Uterus (tissue), 2 donors: ENCODE data around the gene CDC42SE1.

Experiments used
- CTCF ChIP-seq, 4 experiments: fragments of 200-600 bp in 2 of 4; fragments of 450-650 bp in 2 of 4; sonication (generic) in 2 of 4; IDR thresholded peaks; one replicate each; pipeline ENCODE4 v1.5.1; 2016 to 2019; ENCODE audit warnings: antibody characterized with exemption in 4 of 4, mild to moderate bottlenecking in 2 of 4, moderate library complexity in 1 of 4
- POLR2A ChIP-seq, 2 donors: fragments of 450-650 bp; IDR thresholded peaks; one replicate each; pipeline ENCODE4 v1.6.1; 2016; ENCODE audit warnings: antibody characterized with exemption in 2 of 2, mild to moderate bottlenecking in 1 of 2, moderate library complexity in 1 of 2

- no peak for TF ChIP-seq POLR2A (IDR thresholded peaks at IDR 0.05)
- no peak for TF ChIP-seq CTCF (IDR thresholded peaks at IDR 0.05)
Observed at GRCh38 chr1:151104630-151105029, 45.2 kb upstream of the CDC42SE1 start.
